Thyroid gland (tissue), 4 donors: ENCODE measurements around the gene TSPAN9.

ENCODE experiments used
- CTCF ChIP-seq, 6 experiments: fragments of 200-600 bp in 3 of 6; fragments of 450-650 bp in 3 of 6; sonication (generic) in 3 of 6; IDR thresholded peaks; one replicate each; pipeline ENCODE4 v1.5.1; 2016 to 2019; ENCODE audit warnings: antibody characterized with exemption in 6 of 6, mild to moderate bottlenecking in 2 of 6, inconsistent platforms in 1 of 6, moderate library complexity in 1 of 6
- POLR2A ChIP-seq, 2 donors: fragments of 450-650 bp; IDR thresholded peaks; one replicate each; pipeline ENCODE4 v1.6.1; 2017; ENCODE audit warnings: antibody characterized with exemption in 2 of 2, mild to moderate bottlenecking in 2 of 2, moderate library complexity in 1 of 2

- TF ChIP-seq POLR2A (IDR thresholded peaks at IDR 0.05) (no peak), CTCF (IDR thresholded peaks at IDR 0.05) (no peak)
Measured at GRCh38 chr12:3167636-3168035, 90.5 kb downstream of the TSPAN9 start.
